ENCODE measurements around the gene RTL3.

RTL3 gene

DNA sequence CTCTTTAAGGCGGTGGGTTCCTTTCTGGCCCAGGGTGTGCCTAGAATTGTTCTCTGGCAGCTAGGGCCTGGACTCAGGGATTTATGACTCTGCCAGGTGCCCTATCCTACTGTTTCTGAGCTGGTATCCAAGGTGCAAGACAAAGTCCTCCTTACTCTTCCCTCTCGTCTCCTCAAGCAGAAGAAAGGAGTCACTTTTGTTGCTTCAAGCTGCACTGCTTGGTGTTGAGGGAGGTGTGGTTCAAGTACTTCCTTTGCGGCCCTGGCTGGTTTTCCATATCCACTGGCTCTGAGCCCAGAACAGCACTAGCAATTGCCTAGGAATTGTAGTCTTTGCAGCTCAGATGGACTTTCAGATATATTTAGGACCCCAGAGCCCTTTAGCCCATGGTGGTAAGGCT lies 39.3 kb downstream of the RTL3 start:
- in situ Hi-C loops (cut with MboI; ENCODE audit: low sequenced_read_pairs): no loop called here

- in situ Hi-C loops (cut with MboI; ENCODE audit: low sequenced_read_pairs): no loop called here
Measured at GRCh38 chrX:78618987-78619386, 40.1 kb downstream of the RTL3 start.

DNA sequence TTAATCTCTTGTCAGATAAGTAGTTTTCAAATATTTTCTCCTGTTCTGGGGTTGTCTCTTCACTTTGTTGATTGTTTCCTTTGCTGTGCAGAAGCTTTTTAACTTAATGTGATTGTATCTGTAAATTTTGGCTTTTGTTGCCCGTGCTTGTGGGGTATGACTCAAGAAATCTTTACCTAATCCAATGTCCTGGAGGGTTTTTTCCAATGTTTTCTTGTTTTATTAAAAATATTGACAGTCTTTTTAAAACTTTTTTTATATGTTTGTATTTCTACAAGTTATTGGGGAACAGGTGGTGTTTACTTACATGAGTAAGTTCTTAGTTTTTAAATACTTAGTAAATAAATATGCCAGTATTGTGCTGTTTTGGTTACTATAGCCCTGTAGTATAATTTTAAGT lies 44.9 kb downstream of the RTL3 start:
- in situ Hi-C loops (cut with MboI; ENCODE audit: low sequenced_read_pairs): no loop called here

Data from HL-60/S4 (cell line).